Cardiac muscle cell (in vitro differentiated cells and primary cell): ENCODE data around the gene TFRC. TPM values are rescaled to one million over a fixed set of nuclear protein-coding genes. Genes with fewer than 3 reads are reported as not detected.
"Not testable (repeated sequence)": the region's sequence is repeated elsewhere in the genome, so short reads cannot be mapped to it uniquely, and the experiment has no call there.

Experiments used
- DNase-seq, 2 donors: peaks; one replicate each; pipeline versions ENCODE4 v3.0.0 to v3.0.0-alpha.2; 2010 to 2017; ENCODE audit warnings: low read depth in 1 of 2, low spot score in 1 of 2
- H3K27ac ChIP-seq: fragments of 200-600 bp; sonication (generic); 2 replicates; pipeline ENCODE4 v1.5.1; 2016
- H3K27me3 ChIP-seq: fragments of 200-600 bp; sonication (generic); 2 replicates; pipeline ENCODE4 v1.6.0; 2016; ENCODE audit warnings: control low read depth
- H3K36me3 ChIP-seq: fragments of 200-600 bp; sonication (generic); 2 replicates; pipeline ENCODE4 v1.5.1; 2016; ENCODE audit warnings: control low read depth
- H3K4me1 ChIP-seq: fragments of 200-600 bp; sonication (generic); 2 replicates; pipeline ENCODE4 v1.8.1; 2017; ENCODE audit warnings: low read depth, mild to moderate bottlenecking, mixed run types
- H3K4me3 ChIP-seq: fragments of 200-600 bp; sonication (generic); 2 replicates; pipeline ENCODE4 v1.5.1; 2016; ENCODE audit warnings: mild to moderate bottlenecking
- H3K9me3 ChIP-seq: fragments of 200-600 bp; sonication (generic); 2 replicates; pipeline ENCODE4 v1.5.1; 2017; ENCODE audit warnings: low read depth, mild to moderate bottlenecking, control low read depth
- CTCF ChIP-seq: IDR thresholded peaks from 2 replicates; pipeline ENCODE4 v1.5.1; 2012; ENCODE audit warnings: low read depth, mild to moderate bottlenecking, low read length
- polyA plus RNA-seq: library from polyadenylated mRNA; unstranded; fragments of >200 nt; fragmentation: Nextera tagmentation; extraction: Ambion mirVana; gene quantifications from 2 replicates; pipeline ENCODE4 v1.2.1, GENCODE V29; 2016
- total RNA-seq: library from RNA; depleted of rRNA; stranded (reverse); fragments of >200 nt; gene quantifications from 2 replicates; pipeline ENCODE4 v1.2.3, GENCODE V29; 2016

The TFRC gene
- total and polyA plus RNA-seq, 2 experiments from 2014 or later = 19.6 to 81.1 TPM

GRCh38 chr3:196042673-196043072 lies 39.2 kb downstream of the TFRC start:
- Histone ChIP-seq H3K9me3 (no peaks in the 10 kb centered on the region), H3K4me3 (no peak overlapping the region), H3K27me3 (no peaks in the 10 kb centered on the region), H3K4me1 (no peaks in the 10 kb centered on the region), H3K36me3 (no peaks in the 10 kb centered on the region), H3K27ac (no peak overlapping the region)
- DNase-seq = no peak
- no peak for TF ChIP-seq CTCF

- no peak for DNase-seq
- Histone ChIP-seq H3K4me1 (no peaks in the 10 kb centered on the region), H3K36me3 (no peaks in the 10 kb centered on the region), H3K4me3 (no peak overlapping the region), H3K9me3 (no peaks in the 10 kb centered on the region), H3K27ac (no peak overlapping the region), H3K27me3 (no peaks in the 10 kb centered on the region)
- no peak for TF ChIP-seq CTCF
Observed at GRCh38 chr3:196039359-196039758, 42.5 kb downstream of the TFRC start.

- not testable (repeated sequence) for H3K36me3 ChIP-seq, H3K27ac ChIP-seq, H3K4me1 ChIP-seq, H3K27me3 ChIP-seq, H3K9me3 ChIP-seq, H3K4me3 ChIP-seq
- peak; percentile 18 to 31 for DNase-seq
- TF ChIP-seq CTCF = peak; percentile 45
Observed at GRCh38 chr3:196026059-196026458, 55.8 kb downstream of the TFRC start.

GRCh38 chr3:196024968-196025367 lies 56.9 kb downstream of the TFRC start:
- Histone ChIP-seq H3K9me3 (no peaks in the 10 kb centered on the region), H3K36me3 (no peaks in the 10 kb centered on the region), H3K27ac (no peak overlapping the region), H3K27me3 (no peaks in the 10 kb centered on the region), H3K4me1 (peaks cover 1% of the 10 kb centered on the region), H3K4me3 (no peak overlapping the region)
- DNase-seq = no peak
- no peak for TF ChIP-seq CTCF

GRCh38 chr3:196023947-196024346 lies 57.9 kb downstream of the TFRC start:
- no peak overlapping the region for H3K27ac ChIP-seq
- H3K4me1 ChIP-seq = peaks cover 3% of the 10 kb centered on the region
- no peaks in the 10 kb centered on the region for H3K27me3 ChIP-seq
- H3K36me3 ChIP-seq = no peaks in the 10 kb centered on the region
- H3K4me3 ChIP-seq = no peak overlapping the region
- no peaks in the 10 kb centered on the region for H3K9me3 ChIP-seq
- no peak for TF ChIP-seq CTCF
- DNase-seq = no peak

- not testable (repeated sequence) for H3K4me3 ChIP-seq, DNase-seq, H3K27me3 ChIP-seq, H3K27ac ChIP-seq, H3K36me3 ChIP-seq, H3K4me1 ChIP-seq, H3K9me3 ChIP-seq
Observed at GRCh38 chr3:196022499-196022878, 59.4 kb downstream of the TFRC start.
